K562 (cell line): ENCODE measurements around the gene ZNF564. TPM values are rescaled to one million over a fixed set of nuclear protein-coding genes. Genes with fewer than 3 reads are reported as not detected.

ENCODE experiments used
- CBX5 ChIP-seq: IDR thresholded peaks from 2 replicates; pipeline ENCODE4 v1.6.1; 2014; ENCODE audit warnings: low read depth, borderline replicate concordance
- CHAMP1 ChIP-seq: fragments of 450-650 bp; IDR thresholded peaks from 2 replicates; pipeline ENCODE4 v1.6.1; 2016; ENCODE audit warnings: mild to moderate bottlenecking
- CTCFL ChIP-seq: IDR thresholded peaks from 2 replicates; pipeline ENCODE4 v1.6.1; 2011; ENCODE audit warnings: borderline replicate concordance, low read depth, mild to moderate bottlenecking, moderate library complexity, low read length; ENCODE audit not compliant: insufficient read depth, poor library complexity, severe bottlenecking
- ELK3 ChIP-seq: fragments of 450-650 bp; formaldehyde crosslinking; IDR thresholded peaks from 2 replicates; pipeline ENCODE4 v1.4.0; 2020; ENCODE audit warnings: mild to moderate bottlenecking
- HDAC8 ChIP-seq: fragments of 450-650 bp; IDR thresholded peaks from 2 replicates; pipeline ENCODE4 v1.6.1; 2016; ENCODE audit warnings: mild to moderate bottlenecking, missing genetic modification characterization, moderate library complexity, missing compliant biosample characterization
- HMGXB4 ChIP-seq: sonication (generic); formaldehyde crosslinking; IDR thresholded peaks from 2 replicates; pipeline ENCODE4 v1.8.1; 2023; ENCODE audit warnings: mild to moderate bottlenecking, missing genetic modification reagents
- IRF9 ChIP-seq: fragments of 450-650 bp; IDR thresholded peaks from 2 replicates; pipeline ENCODE4 v1.6.1; 2016; ENCODE audit warnings: missing biosample characterization, missing genetic modification characterization
- LEF1 ChIP-seq: fragments of 450-650 bp; IDR thresholded peaks from 2 replicates; pipeline ENCODE4 v1.6.1; 2016; ENCODE audit warnings: mild to moderate bottlenecking
- RBM15 ChIP-seq: fragments of 200-400 bp; formaldehyde crosslinking; IDR thresholded peaks from 2 replicates; pipeline ENCODE4 v1.6.1; 2018; ENCODE audit warnings: mild to moderate bottlenecking, low read length, moderate library complexity; ENCODE audit not compliant: insufficient read depth
- SMAD1 ChIP-seq: fragments of 150-350 bp; IDR thresholded peaks from 2 replicates; pipeline ENCODE4 v1.6.1; 2014; ENCODE audit warnings: low read length, low read depth; ENCODE audit not compliant: partially characterized antibody
- SRSF3 ChIP-seq: fragments of 200-400 bp; formaldehyde crosslinking; IDR thresholded peaks from 2 replicates; pipeline ENCODE4 v1.6.1; 2016; ENCODE audit warnings: mild to moderate bottlenecking, low read length, moderate library complexity; ENCODE audit not compliant: insufficient read depth
- STAT5B ChIP-seq: fragments of 250-450 bp; sonication (Bioruptor Pico); IDR thresholded peaks from 2 replicates; pipeline ENCODE4 v1.8.0; 2021; ENCODE audit warnings: mild to moderate bottlenecking, inconsistent platforms
- TAL1 ChIP-seq: fragments of 450-650 bp; IDR thresholded peaks from 2 replicates; pipeline ENCODE4 v1.6.1; 2016; ENCODE audit warnings: mild to moderate bottlenecking
- TEAD4 ChIP-seq, 2 experiments: sonication (generic) in 1 of 2; formaldehyde crosslinking in 1 of 2; IDR thresholded peaks; 2 replicates each; pipeline versions ENCODE4 v1.6.1 to v1.8.0; 2012 to 2022; ENCODE audit warnings: borderline replicate concordance in 1 of 2, inconsistent platforms in 1 of 2, low read length in 1 of 2, mild to moderate bottlenecking in 1 of 2, missing genetic modification reagents in 1 of 2
- THRA ChIP-seq: fragments of 450-650 bp; IDR thresholded peaks from 2 replicates; pipeline ENCODE4 v1.6.1; 2017; ENCODE audit warnings: mild to moderate bottlenecking, moderate library complexity
- TRIM24 ChIP-seq, 2 experiments: fragments of 450-650 bp; IDR thresholded peaks; 2 replicates each; pipeline ENCODE4 v1.6.1; 2016
- ZNF583 ChIP-seq: fragments of 250-450 bp; sonication (Bioruptor Pico); IDR thresholded peaks from 2 replicates; pipeline ENCODE4 v1.4.0; 2020
- polyA plus RNA-seq, 8 experiments: library from polyadenylated mRNA; depleted of rRNA in 4 of 8; stranded (reverse) in 5 of 8; unstranded in 3 of 8; fragments of >200 nt; fragmentation: Nextera tagmentation in 2 of 8; fragmentation: Illumina TruSeq in 1 of 8; extraction: Ambion mirVana in 2 of 8; extraction: Trizol in 1 of 8; gene quantifications; 2 replicates each; pipeline versions ENCODE4 v1.2.1 to v1.2.3, GENCODE V29; 2011 to 2014; ENCODE audit warnings: inconsistent platforms in 1 of 8, missing spikeins in 1 of 8
- total RNA-seq, 7 experiments: library from RNA; depleted of rRNA in 6 of 7; stranded (reverse); fragments of >200 nt in 6 of 7; fragmentation: Illumina TruSeq in 2 of 7; extraction: Trizol in 2 of 7; gene quantifications; 2 replicates each; pipeline versions ENCODE4 v1.2.1 to v1.2.3, GENCODE V29; 2011 to 2021; ENCODE audit warnings: low replicate concordance in 1 of 7

ZNF564 gene
- total and polyA plus RNA-seq, 9 of the 15 experiments (the other 6 are each of a cell fraction or from before 2014, with no cell fraction given), result 1.4 to 8.1 (median 5.6) TPM

- TF ChIP-seq CTCFL (no peak), ZNF583 (CRISPR knock-in tag) (no peak), ELK3 (CRISPR knock-in tag) (no peak), CBX5 (0 out of 2 replicates have a peak, but pooled peaks have one; percentile 13), HMGXB4 (CRISPR knock-in tag) (no peak), THRA (no peak), TEAD4 (IDR thresholded peaks at IDR 0.05; ENCODE audit: low read length) (peak; percentile 45), TEAD4 (CRISPR knock-in tag; IDR thresholded peaks at IDR 0.05; ENCODE audit: borderline replicate concordance) (no peak), LEF1 (peak; percentile 50), SRSF3 (no peak), HDAC8 (no peak), IRF9 (tag) (no peak), TRIM24 (IDR thresholded peaks at IDR 0.05) (peak in 1 of 2 experiments; percentile 90; a peak in 2 of 4 replicates), TAL1 (no peak), CHAMP1 (no peak), RBM15 (no peak), STAT5B (CRISPR knock-in tag) (no peak), SMAD1 (peak; percentile 15)
These were observed at the start of gene ZNF564 (continued) for GRCh38 chr19:12551060-12551832.
